Osteoblast (primary cell): Measurements from ENCODE around the gene CBFB. TPM values are rescaled to one million over a fixed set of nuclear protein-coding genes. Genes with fewer than 3 reads are reported as not detected.
A peak's percentile ranks its signal among the peaks of the same experiment; 100 is the strongest.
"Not testable (repeated sequence)": the region's sequence is repeated elsewhere in the genome, so short reads cannot be mapped to it uniquely, and the experiment has no call there.

Source experiments
- DNase-seq: peaks from one replicate; pipeline ENCODE4 v3.0.0; 2011; ENCODE audit warnings: low spot score, mixed read lengths; ENCODE audit not compliant: insufficient read length; ENCODE audit errors: missing footprints
- H2AFZ ChIP-seq: 2 replicates; pipeline ENCODE4 v1.6.0; 2011; ENCODE audit warnings: mild to moderate bottlenecking, low read length
- H3K27ac ChIP-seq: 2 replicates; pipeline ENCODE4 v1.5.1; 2011; ENCODE audit warnings: mild to moderate bottlenecking, low read depth, low read length, moderate library complexity
- H3K27me3 ChIP-seq: 2 replicates; pipeline ENCODE4 v1.6.0; 2012; ENCODE audit warnings: mild to moderate bottlenecking, control low read depth, inconsistent platforms, low read length, moderate library complexity; ENCODE audit not compliant: insufficient read depth
- H3K36me3 ChIP-seq: 2 replicates; pipeline ENCODE4 v1.5.1; 2011; ENCODE audit warnings: mild to moderate bottlenecking, low read length, control low read depth, moderate library complexity; ENCODE audit not compliant: insufficient read depth
- H3K4me1 ChIP-seq: 2 replicates; pipeline ENCODE4 v1.5.1; 2011; ENCODE audit warnings: mild to moderate bottlenecking, low read length, control low read depth, moderate library complexity; ENCODE audit not compliant: insufficient read depth
- H3K4me2 ChIP-seq: 2 replicates; pipeline ENCODE4 v1.6.0; 2011; ENCODE audit warnings: mild to moderate bottlenecking, low read length; ENCODE audit not compliant: insufficient read depth
- H3K4me3 ChIP-seq: fragments of 200-600 bp; sonication (generic); 3 replicates; pipeline ENCODE4 v1.5.1; 2012; ENCODE audit warnings: mild to moderate bottlenecking, low read length, inconsistent platforms; ENCODE audit not compliant: insufficient read depth
- H3K79me2 ChIP-seq: 2 replicates; pipeline ENCODE4 v1.6.0; 2012; ENCODE audit warnings: mild to moderate bottlenecking, low read length, control low read depth, inconsistent platforms; ENCODE audit not compliant: insufficient read depth
- H3K9me3 ChIP-seq: 2 replicates; pipeline ENCODE4 v1.5.1; 2011; ENCODE audit warnings: low read depth, low read length, control low read depth
- H4K20me1 ChIP-seq: 2 replicates; pipeline ENCODE4 v1.6.0; 2012; ENCODE audit warnings: mild to moderate bottlenecking, low read length, control low read depth; ENCODE audit not compliant: insufficient read depth
- CTCF ChIP-seq: IDR thresholded peaks from 2 replicates; pipeline ENCODE4 v1.5.1; 2011; ENCODE audit warnings: mild to moderate bottlenecking, low read depth, low read length, moderate library complexity; ENCODE audit errors: extremely low read depth
- total RNA-seq: library from RNA; depleted of rRNA; stranded (reverse); fragments of >200 nt; gene quantifications from 2 replicates; pipeline ENCODE4 v1.2.3, GENCODE V29; 2012

Gene CBFB
- total RNA-seq, 1 donor, result 63.0 TPM

GRCh38 chr16:67116388-67117311 lies 87.7 kb downstream of the CBFB start:
- peaks cover 22% of the 10 kb centered on the region for H3K36me3 ChIP-seq
- peaks cover 79% of the 10 kb centered on the region for H3K79me2 ChIP-seq
- no peak overlapping the region for H3K4me2 ChIP-seq
- no peak for DNase-seq
- H2AFZ ChIP-seq, result no peak overlapping the region
- H4K20me1 ChIP-seq, result peaks cover 13% of the 10 kb centered on the region
- H3K27me3 ChIP-seq, result no peaks in the 10 kb centered on the region
- H3K9me3 ChIP-seq, result no peaks in the 10 kb centered on the region
- H3K27ac ChIP-seq, result peak overlapping the region; percentile 89
- TF ChIP-seq CTCF, result no peak
- no peak overlapping the region for H3K4me3 ChIP-seq
- peaks cover 23% of the 10 kb centered on the region for H3K4me1 ChIP-seq

GRCh38 chr16:67117716-67118115 lies 88.8 kb downstream of the CBFB start:
- H3K27ac ChIP-seq, result no peak overlapping the region
- DNase-seq, result no peak
- TF ChIP-seq CTCF, result no peak
- H3K4me3 ChIP-seq, result no peak overlapping the region
- H3K4me1 ChIP-seq, result peaks cover 23% of the 10 kb centered on the region
- H3K9me3 ChIP-seq, result no peaks in the 10 kb centered on the region
- H3K4me2 ChIP-seq, result no peak overlapping the region
- H3K36me3 ChIP-seq, result peaks cover 30% of the 10 kb centered on the region
- no peaks in the 10 kb centered on the region for H3K27me3 ChIP-seq
- H2AFZ ChIP-seq, result no peak overlapping the region
- H4K20me1 ChIP-seq, result peaks cover 13% of the 10 kb centered on the region
- H3K79me2 ChIP-seq, result peaks cover 70% of the 10 kb centered on the region

- H3K27ac ChIP-seq, result no peak overlapping the region
- DNase-seq, result no peak
Measured at GRCh38 chr16:67120025-67120424, 91.1 kb downstream of the CBFB start.

GRCh38 chr16:67122799-67123198 lies 93.8 kb downstream of the CBFB start:
- H3K27ac ChIP-seq, H3K4me1 ChIP-seq, H3K27me3 ChIP-seq, DNase-seq, H3K4me2 ChIP-seq, H2AFZ ChIP-seq, H3K4me3 ChIP-seq, H3K9me3 ChIP-seq: not testable (repeated sequence)
- Histone ChIP-seq H3K79me2 (peaks cover 35% of the 10 kb centered on the region), H4K20me1 (peaks cover 19% of the 10 kb centered on the region), H3K36me3 (peaks cover 32% of the 10 kb centered on the region)

More at GRCh38 chr16:67120025-67120424, 91.1 kb downstream of the CBFB start:
- no peak overlapping the region for H2AFZ ChIP-seq
- no peak overlapping the region for H3K4me2 ChIP-seq
- peaks cover 19% of the 10 kb centered on the region for H4K20me1 ChIP-seq
- H3K9me3 ChIP-seq, result no peaks in the 10 kb centered on the region
- H3K4me3 ChIP-seq, result no peak overlapping the region
- no peaks in the 10 kb centered on the region for H3K27me3 ChIP-seq
- peaks cover 19% of the 10 kb centered on the region for H3K4me1 ChIP-seq
- no peak for TF ChIP-seq CTCF
- peaks cover 55% of the 10 kb centered on the region for H3K79me2 ChIP-seq
- peaks cover 31% of the 10 kb centered on the region for H3K36me3 ChIP-seq
